GM18526 (cell line): Measurements from ENCODE around the gene GSK3B.

Experiments
- POLR2A ChIP-seq: IDR thresholded peaks from 3 replicates; pipeline ENCODE4 v1.6.1; 2011; ENCODE audit not compliant: insufficient read length; ENCODE audit errors: extremely low read depth

The GSK3B gene

DNA sequence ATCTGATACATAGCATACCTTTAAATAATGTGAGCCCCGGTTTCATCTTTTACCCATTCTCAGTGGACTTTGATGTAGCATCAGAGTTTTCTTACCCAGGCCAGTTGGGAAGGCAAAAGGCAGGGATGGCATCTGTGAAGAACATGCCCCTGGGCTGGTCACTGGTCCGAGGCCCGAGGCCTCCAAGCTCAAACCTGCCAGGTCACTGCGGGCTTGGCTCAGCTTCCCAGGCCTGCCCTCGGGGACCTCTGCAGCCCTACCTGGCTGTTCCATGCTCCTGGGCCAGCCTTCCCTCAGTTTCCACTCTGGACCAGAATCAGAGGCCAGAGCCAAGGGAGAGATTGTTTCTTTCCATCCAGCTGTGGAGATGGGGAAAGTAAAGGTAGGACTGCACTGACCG, 285.4 kb downstream of the GSK3B start:
- TF ChIP-seq POLR2A, result no peak

DNA sequence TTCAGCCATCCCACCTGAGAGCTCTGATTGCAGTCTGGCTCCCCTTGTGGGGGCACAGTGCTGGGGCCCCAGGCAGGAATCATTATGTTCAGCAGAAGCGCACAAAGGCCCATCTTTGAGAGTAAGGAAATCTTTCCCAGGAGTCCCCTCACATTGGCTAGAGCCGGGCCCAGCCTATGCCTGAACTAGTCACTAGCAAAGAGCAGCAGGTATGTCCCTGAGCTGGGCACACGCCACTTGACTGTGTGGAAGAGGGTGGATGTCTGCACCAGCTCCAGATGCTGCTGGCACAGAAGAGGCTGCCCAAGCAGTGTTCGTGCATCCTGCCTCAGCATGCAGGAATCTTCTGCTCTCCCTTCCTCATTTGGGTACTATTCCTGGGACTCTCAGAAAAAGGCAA, 286.0 kb downstream of the GSK3B start:
- TF ChIP-seq POLR2A, result no peak

DNA sequence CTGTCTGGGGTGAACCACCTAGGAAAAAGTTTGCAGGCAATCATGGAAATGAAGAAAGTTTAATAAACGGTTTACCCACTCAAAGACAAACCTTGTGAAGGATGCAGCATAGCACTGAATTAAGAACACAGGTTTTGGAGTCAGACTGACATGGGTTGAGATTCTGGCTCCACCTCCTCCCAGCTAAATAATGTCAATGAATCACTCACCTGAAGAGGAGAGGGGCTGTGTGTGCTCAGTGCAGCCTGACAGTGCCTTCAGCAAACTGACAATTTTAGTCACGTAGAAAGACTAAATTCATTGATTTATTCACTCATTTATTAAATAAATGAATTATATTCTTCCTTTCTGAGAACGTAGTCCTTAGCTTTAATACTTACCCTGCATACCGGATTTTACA, 293.4 kb downstream of the GSK3B start:
- no peak for TF ChIP-seq POLR2A

DNA sequence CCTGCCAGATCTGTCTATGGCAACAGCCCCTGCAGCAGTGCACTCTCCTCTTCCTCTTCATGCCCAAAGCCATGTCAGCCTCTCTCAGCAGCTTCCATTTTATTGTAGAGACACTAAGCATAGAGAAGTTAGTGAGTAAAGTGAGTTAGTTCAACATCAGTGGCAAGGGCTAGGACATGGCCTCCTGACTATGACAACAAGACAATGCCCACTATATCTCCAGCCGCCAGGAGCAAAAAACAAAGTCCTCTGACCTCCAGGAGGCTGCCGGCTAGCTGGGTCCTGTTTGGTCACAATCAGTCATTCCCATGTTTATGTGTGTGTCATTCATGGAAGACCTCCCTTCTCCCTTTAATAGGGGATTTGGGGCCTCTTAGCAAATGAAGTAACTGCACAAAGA, 297.5 kb downstream of the GSK3B start:
- no peak for TF ChIP-seq POLR2A

DNA sequence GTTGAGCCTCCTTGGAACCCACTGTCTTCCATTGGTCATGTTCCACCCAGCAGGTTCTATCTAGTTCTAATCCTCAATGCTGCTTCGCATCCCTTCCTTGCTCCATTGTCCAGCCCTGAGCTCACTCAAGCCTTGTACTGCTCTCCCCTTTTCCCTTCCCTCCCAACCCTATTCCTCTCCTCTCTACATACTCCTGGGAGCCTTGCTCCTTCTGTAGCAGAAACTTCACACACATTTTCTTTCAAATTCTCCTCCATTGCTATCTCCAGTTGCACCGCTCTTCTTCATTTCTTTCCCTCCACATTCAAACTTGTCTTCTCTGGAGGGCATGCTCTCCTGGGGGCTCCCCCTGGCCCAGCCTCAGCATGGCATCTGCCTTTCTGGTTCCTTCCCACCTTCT, 297.9 kb downstream of the GSK3B start:
- no peak for TF ChIP-seq POLR2A

DNA sequence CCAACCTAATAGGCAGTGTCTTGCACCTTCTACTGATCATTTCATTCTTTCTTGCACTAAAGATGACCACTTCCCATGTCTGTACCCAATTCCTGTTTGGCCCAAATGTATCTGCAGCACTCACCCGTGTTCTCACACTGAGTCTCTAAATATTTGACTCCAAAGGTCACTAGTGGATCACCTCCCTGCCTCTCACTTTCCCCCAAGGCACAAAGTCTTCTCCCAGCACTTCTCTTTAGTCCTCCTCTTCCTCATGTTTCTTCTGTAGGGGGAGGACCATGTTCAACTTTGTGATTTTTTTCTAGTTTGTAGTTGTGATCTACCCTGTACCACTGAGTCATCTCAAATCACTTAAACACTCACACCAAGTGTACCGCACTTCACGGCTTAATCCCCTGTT, 298.4 kb downstream of the GSK3B start:
- TF ChIP-seq POLR2A, result no peak

DNA sequence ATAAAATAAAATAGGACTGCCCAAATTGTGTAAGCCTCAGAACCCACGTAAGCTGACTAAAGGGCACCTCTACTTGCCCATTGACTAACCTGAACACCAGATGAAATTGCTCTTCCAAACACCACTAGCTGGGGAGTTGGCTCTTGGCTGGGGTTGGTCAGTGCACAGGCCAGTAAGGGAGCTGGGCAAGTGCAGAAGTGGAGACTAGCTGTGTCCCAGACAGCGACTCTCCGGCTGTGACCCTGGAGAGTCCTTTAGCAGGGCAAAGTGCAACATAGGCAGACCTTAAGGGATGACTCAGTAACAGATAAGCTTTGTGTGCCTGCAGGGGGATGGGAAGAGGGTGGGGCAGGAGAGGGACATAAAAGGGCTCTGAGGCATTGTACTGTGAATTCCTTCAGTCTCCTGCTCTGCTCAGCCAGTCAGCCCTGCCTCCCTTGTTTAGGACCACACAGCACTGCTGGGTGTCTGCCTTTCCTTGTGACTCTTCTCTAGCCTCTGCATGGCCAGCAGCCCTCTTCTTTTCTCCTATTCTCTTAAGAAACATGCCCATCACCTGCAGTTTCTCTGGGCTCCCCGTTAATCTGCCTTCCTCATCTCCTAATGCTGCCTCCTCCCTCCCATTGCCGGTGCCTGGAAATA, 299.2 kb downstream of the GSK3B start:
- no peak for TF ChIP-seq POLR2A

DNA sequence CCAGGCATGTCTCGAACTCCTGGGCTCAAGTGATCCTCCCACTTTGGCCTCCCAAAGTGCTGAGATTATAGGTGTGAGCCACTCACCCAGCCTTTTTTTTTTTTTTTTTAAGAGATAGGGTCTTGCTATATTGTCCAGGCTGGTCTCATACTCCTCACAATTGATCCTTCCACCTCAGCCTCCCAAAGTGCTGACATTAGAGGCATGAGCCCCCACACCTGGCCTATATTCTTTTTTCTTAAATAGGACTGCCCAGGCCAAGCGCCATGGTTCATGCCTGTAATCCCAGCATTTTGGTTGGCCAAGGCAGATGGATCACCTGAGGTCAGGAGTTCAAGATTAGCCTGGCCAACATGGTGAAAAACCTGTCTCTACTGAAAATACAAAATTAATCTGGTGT, 299.8 kb downstream of the GSK3B start:
- no peak for TF ChIP-seq POLR2A

DNA sequence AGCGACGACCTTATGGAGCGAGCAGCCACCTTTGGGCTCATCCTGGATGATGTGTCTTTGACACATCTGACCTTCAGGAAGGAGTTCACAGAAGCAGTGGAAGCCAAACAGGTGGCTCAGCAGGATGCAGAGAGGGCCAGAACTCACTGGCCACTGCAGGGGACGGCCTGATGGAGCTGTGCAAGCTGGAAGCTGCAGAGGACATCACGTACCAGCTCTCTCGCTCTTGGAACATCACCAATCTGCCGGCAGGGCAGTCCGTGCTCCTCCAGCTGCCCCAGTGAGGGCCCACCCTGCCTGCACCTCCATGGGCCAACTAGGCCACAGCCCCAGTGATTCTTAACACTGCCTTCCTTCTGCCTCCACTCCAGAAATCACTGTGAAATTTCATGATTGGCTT, 302.0 kb downstream of the GSK3B start:
- TF ChIP-seq POLR2A, result no peak

DNA sequence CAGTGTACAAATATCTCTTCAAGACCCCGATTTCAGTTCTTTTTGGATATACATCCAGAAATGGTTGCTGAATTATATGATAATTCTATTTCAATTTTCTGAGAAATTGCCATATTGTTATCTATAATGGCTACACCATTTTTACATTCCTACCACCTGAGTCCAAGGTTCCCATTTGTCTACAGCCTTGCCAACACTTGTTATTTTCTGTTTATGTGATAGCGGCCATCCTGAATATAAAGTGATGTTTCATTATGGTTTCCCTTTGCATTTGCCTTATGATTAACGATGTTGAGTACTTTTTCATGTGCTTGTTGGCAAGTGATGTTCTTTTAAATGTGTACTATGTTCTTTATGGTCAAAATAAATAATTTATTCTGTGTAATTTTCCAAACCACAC, 303.9 kb downstream of the GSK3B start:
- no peak for TF ChIP-seq POLR2A

DNA sequence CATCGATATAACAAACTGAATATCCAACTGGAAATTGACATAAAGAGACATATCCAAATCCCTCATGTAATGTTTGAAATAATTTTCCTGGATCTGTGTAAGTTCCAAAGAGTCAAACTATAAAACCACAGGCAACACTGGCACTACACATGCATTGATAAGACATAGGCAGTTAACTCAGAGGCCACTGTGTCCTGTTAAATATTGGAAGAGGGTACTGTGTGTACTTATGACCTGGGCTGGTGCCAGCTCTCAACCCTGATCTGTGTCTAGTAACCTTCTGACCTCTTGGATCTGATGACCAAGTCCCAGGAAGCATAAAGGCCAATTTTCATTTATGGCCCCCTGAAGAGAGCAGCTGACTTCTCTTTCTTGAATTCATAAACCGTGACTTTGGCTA, 307.8 kb downstream of the GSK3B start:
- no peak for TF ChIP-seq POLR2A

DNA sequence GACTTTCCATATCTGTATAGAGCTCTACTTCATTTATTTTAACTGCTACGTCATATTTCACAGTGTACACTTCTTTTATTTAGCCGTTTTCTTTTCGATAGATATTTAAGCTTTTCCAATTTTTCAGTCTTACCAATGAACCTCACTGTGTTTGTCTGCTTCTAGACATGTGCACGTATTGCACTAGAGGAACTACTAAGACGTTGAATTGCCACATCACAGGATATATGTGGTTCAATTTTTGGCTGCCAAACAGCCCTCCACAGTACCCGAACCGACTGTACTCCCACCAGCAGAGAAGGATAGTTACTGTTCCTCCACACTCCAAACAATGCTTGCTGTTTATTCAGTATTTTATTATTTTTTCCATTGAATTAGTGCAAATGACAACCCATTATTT, 310.4 kb downstream of the GSK3B start:
- TF ChIP-seq POLR2A, result no peak

DNA sequence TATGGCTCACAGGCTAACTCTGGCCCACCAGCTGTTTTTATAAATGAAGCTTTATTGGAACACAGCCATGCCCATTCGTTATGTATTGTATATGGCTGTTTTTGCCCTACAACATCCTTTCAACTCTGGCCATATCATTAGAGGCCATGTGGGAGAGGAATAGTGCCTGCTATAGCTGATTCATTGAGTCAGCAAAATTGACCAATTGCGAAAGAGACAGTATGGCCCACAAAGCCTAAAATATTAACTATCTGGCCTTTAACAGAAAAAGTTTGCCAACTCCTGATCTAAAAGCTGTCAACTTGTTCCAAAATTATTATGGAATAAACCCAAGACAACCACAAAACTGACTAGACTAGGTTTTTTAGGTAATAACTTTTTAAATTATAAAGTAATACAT, 311.0 kb downstream of the GSK3B start:
- TF ChIP-seq POLR2A, result no peak

DNA sequence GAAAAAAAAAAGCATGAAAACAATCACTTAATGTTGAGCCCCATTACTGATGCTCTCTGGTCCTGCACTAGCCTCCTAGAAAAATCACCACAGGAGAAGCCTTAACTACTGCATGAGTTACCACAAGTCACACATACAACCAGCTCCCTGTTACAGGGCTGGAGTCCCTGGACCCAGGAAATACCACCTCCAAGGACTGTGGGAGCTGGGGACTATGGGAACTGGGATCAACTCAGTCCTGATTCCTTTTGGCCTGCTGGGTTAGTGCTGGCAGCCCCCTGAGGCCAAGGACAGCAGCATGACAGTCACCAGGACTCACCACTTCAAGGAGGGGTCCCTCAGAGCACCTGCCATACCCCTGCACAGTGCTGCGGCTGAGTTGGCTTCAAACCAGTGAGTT, 311.8 kb downstream of the GSK3B start:
- TF ChIP-seq POLR2A, result no peak

DNA sequence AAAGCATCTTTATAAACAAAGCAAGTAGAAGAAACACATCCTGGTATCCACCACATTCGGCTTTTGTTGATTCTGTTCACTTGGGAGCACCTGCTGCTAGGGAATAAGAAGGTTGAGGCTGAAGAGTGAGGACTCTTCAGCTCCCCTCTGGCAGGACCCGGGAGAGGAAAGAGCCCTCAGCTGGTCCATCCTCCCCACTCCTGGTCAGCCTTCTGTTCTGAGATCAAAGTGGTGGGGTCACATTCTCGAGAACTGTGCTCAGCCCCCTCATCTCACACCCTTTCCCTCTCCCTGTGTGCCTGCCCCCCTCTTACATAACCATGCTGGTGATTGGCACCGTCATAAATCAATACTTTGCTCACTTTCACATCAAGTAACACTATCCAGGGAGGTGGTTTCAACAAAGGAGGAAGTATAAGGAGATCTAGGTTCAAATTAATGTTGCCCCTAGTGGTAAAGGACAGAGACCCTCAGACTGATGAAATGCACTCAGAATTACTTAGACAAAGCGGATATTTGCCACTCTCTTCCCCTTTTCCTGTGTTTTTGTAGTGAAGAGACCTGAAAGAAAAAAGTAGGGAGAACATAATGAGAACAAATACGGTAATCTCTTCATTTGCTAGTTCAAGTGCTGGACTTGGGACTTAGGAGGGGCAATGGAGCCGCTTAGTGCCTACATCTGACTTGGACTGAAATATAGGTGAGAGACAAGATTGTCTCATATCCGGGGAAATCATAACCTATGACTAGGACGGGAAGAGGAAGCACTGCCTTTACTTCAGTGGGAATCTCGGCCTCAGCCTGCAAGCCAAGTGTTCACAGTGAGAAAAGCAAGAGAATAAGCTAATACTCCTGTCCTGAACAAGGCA, 312.7 kb downstream of the GSK3B start, which contains the start of gene NR1I2:
NR1I2 (plus strand) TSS at position 772 of the 869 bp plus-strand sequence.
- no peak for TF ChIP-seq POLR2A

DNA sequence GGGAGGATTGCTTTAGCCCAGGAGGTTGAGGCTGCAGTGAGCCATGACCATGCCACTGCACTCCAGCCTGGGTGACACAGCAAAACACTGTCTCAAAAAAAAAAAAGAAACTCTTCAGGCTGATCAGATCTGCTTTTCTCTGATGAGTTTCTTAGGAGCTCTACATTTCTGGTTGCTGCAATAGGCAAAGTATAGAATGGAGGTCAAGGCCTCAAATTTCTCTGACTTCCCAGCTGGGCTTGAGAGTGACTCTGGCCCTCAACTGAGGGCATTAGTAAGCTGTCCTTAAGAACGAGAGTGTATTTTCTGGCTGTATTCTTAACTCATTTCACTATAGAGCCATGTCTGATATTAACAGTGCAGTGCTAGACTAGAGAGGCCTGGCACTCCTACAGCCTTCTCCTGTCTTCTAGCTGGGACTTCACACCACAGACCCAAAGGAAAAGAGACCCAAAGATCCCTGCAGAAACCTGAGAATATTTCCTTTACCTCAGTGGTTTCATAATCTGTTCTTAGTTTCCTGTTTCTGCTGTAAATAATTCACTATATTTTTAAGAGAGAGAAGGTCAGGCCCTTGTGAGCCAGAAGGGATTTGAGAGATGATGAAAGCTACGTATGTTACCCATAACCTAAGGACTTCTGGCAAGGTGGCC, 314.4 kb downstream of the GSK3B start:
- TF ChIP-seq POLR2A, result no peak

DNA sequence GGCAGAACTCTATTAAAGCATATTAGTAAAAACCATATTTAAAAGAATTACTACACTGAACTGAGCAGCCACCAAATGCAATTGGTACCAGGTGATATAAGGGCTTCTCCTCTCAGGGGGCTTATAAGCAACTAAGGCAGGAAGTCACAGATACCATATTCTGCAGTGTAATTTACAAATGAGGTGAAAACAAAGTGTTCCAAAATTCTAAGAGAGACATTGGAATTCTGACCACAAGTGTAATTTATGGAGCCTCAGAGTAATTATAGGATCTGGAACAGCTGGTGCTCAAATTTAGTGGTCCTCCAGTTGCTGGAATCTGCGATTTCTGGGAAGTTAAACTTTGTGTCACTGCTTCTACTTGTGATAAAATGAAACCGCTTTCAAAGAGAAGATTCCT, 315.4 kb downstream of the GSK3B start:
- TF ChIP-seq POLR2A, result no peak

DNA sequence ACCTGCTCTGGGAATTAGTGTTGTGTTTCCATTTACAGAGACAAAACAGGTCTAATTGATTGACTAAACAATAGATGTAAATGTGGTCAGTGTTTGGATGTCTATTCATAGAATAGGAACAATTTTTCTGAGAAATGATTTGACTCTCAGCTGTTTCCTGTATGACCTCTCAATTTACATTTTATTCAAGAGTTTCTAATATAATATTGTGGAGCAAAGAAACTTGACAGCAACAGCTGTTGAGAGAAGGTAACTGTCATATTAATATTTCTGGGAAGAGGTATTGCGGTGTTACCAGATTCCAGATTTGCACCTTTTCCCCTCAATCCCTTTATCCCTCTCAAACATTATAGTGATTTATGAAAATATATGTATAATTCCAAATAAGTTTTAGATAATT, 316.1 kb downstream of the GSK3B start:
- TF ChIP-seq POLR2A, result no peak
